HL-60 (cell line): ENCODE measurements around the gene DLX3.

Source experiments
- DNase-seq, 2 experiments: peaks; one replicate each; pipeline ENCODE4 v3.0.0-alpha.2; 2010 to 2020; ENCODE audit warnings: low read depth in 1 of 2, low spot score in 1 of 2
- H3K27ac ChIP-seq: fragments of 250-450 bp; sonication (Bioruptor Pico); replicated peaks from 2 replicates; pipeline ENCODE4 v1.5.1; 2020; ENCODE audit warnings: mild to moderate bottlenecking, moderate library complexity
- H3K27me3 ChIP-seq: fragments of 250-450 bp; sonication (Bioruptor Pico); 2 replicates; pipeline ENCODE4 v1.5.1; 2021; ENCODE audit warnings: mild to moderate bottlenecking, moderate library complexity; ENCODE audit not compliant: insufficient read depth, poor library complexity, severe bottlenecking
- H3K4me3 ChIP-seq: replicated peaks from 2 replicates; pipeline ENCODE4 v1.5.1; 2011; ENCODE audit warnings: mild to moderate bottlenecking, control low read depth, low read length; ENCODE audit not compliant: insufficient read depth
- CTCF ChIP-seq: IDR thresholded peaks from one replicate; pipeline ENCODE4 v1.5.1; 2011; ENCODE audit warnings: low read length, control low read depth, inconsistent platforms; ENCODE audit not compliant: insufficient read depth
- GABPA ChIP-seq: IDR thresholded peaks from 2 replicates; pipeline ENCODE4 v1.6.1; 2012; ENCODE audit warnings: low read depth
- POLR2AphosphoS5 ChIP-seq: IDR thresholded peaks from 2 replicates; pipeline ENCODE4 v1.6.1; 2012; ENCODE audit warnings: low read depth
- REST ChIP-seq: IDR thresholded peaks from 2 replicates; pipeline ENCODE4 v1.6.1; 2012; ENCODE audit warnings: low read depth; ENCODE audit not compliant: insufficient replicate concordance
- SPI1 ChIP-seq: IDR thresholded peaks from 2 replicates; pipeline ENCODE4 v1.6.1; 2012; ENCODE audit warnings: low read depth, mild to moderate bottlenecking, borderline replicate concordance

DLX3 gene

GRCh38 chr17:49946208-49946607, 48.8 kb downstream of the DLX3 start:
- Histone ChIP-seq H3K27ac (no peak overlapping the region), H3K27me3 (peaks cover 15% of the 10 kb centered on the region), H3K4me3 (no peak overlapping the region)
- DNase-seq, result no peak
- no peak for TF ChIP-seq GABPA

- DNase-seq, result no peak
- Histone ChIP-seq H3K27ac (no peak overlapping the region), H3K27me3 (peaks cover 15% of the 10 kb centered on the region), H3K4me3 (no peak overlapping the region)
- TF ChIP-seq CTCF (no peak), GABPA (no peak), SPI1 (no peak), REST (no peak), POLR2AphosphoS5 (no peak)
These were observed 50.7 kb downstream of the DLX3 start for GRCh38 chr17:49944273-49944870.

GRCh38 chr17:49942947-49943346, 52.1 kb downstream of the DLX3 start:
- TF ChIP-seq GABPA, result no peak
- no peak for TF ChIP-seq SPI1
- TF ChIP-seq REST, result no peak
- no peak for TF ChIP-seq CTCF
- no peak for TF ChIP-seq POLR2AphosphoS5
- Histone ChIP-seq H3K4me3 (no peak overlapping the region), H3K27ac (no peak overlapping the region), H3K27me3 (peaks cover 15% of the 10 kb centered on the region)
- DNase-seq, result no peak

GRCh38 chr17:49941427-49941826, 53.6 kb downstream of the DLX3 start:
- DNase-seq, result no peak
- Histone ChIP-seq H3K4me3 (no peak overlapping the region), H3K27me3 (peaks cover 15% of the 10 kb centered on the region), H3K27ac (no peak overlapping the region)
- TF ChIP-seq SPI1, result no peak
- TF ChIP-seq CTCF, result no peak
- TF ChIP-seq POLR2AphosphoS5, result no peak
- no peak for TF ChIP-seq GABPA
- TF ChIP-seq REST, result no peak
